Trophoblast cell (in vitro differentiated cells and primary cell): ENCODE measurements around the gene KRTAP29-1.

Experiments used
- DNase-seq, 2 donors: peaks; one replicate each; pipeline ENCODE4 v3.0.0-alpha.2; 2016
- H2AFZ ChIP-seq: 2 replicates; pipeline ENCODE4 v1.6.1; 2013; ENCODE audit warnings: low read length, moderate library complexity, mild to moderate bottlenecking; ENCODE audit not compliant: insufficient read depth, poor library complexity
- H2AK5ac ChIP-seq: 2 replicates; pipeline ENCODE4 v1.6.1; 2013; ENCODE audit warnings: mild to moderate bottlenecking, low read length
- H2BK120ac ChIP-seq: 2 replicates; pipeline ENCODE4 v1.6.1; 2013; ENCODE audit warnings: low read length, mild to moderate bottlenecking, moderate library complexity; ENCODE audit not compliant: insufficient read depth, poor library complexity
- H2BK12ac ChIP-seq: 2 replicates; pipeline ENCODE4 v1.6.1; 2013; ENCODE audit warnings: mild to moderate bottlenecking, low read length, moderate library complexity
- H2BK5ac ChIP-seq: 2 replicates; pipeline ENCODE4 v1.6.1; 2013; ENCODE audit warnings: low read length, low read depth, moderate library complexity, mild to moderate bottlenecking; ENCODE audit not compliant: poor library complexity
- H3K14ac ChIP-seq: 2 replicates; pipeline ENCODE4 v1.6.1; 2013; ENCODE audit warnings: mild to moderate bottlenecking, low read length
- H3K18ac ChIP-seq: 2 replicates; pipeline ENCODE4 v1.6.1; 2013; ENCODE audit warnings: mild to moderate bottlenecking, low read length
- H3K23ac ChIP-seq: 2 replicates; pipeline ENCODE4 v1.6.1; 2013; ENCODE audit warnings: low read length
- H3K27ac ChIP-seq: 2 replicates; pipeline ENCODE4 v1.5.1; 2013; ENCODE audit warnings: low read depth, mild to moderate bottlenecking, inconsistent platforms, low read length, moderate library complexity
- H3K27me3 ChIP-seq: 2 replicates; pipeline ENCODE4 v1.6.1; 2013; ENCODE audit warnings: inconsistent platforms, mild to moderate bottlenecking, low read length, moderate library complexity; ENCODE audit not compliant: insufficient read depth
- H3K36me3 ChIP-seq, 2 experiments: 1 replicate in 1 of 2; 2 replicates in 1 of 2; pipeline ENCODE4 v1.6.1; 2013; ENCODE audit warnings: low read length in 2 of 2, mild to moderate bottlenecking in 2 of 2, moderate library complexity in 1 of 2; ENCODE audit not compliant: insufficient read depth in 2 of 2, control insufficient read depth in 1 of 2
- H3K4ac ChIP-seq: 2 replicates; pipeline ENCODE4 v1.6.1; 2013; ENCODE audit warnings: low read depth, mild to moderate bottlenecking, low read length, moderate library complexity
- H3K4me1 ChIP-seq, 2 experiments: 1 replicate in 1 of 2; 2 replicates in 1 of 2; pipeline ENCODE4 v1.6.1; 2013; ENCODE audit warnings: low read length in 2 of 2, mild to moderate bottlenecking in 2 of 2, moderate library complexity in 1 of 2; ENCODE audit not compliant: insufficient read depth in 2 of 2, control insufficient read depth in 1 of 2
- H3K4me2 ChIP-seq: 2 replicates; pipeline ENCODE4 v1.6.1; 2013; ENCODE audit warnings: inconsistent platforms, mild to moderate bottlenecking, low read length, moderate library complexity
- H3K4me3 ChIP-seq: 2 replicates; pipeline ENCODE4 v1.5.1; 2013; ENCODE audit warnings: mild to moderate bottlenecking, low read depth, low read length, inconsistent platforms
- H3K79me1 ChIP-seq: one replicate; pipeline ENCODE4 v1.6.1; 2013; ENCODE audit warnings: low read length
- H3K79me2 ChIP-seq: 2 replicates; pipeline ENCODE4 v1.6.1; 2013; ENCODE audit warnings: low read length, mild to moderate bottlenecking; ENCODE audit not compliant: control insufficient read depth, insufficient read depth, poor library complexity
- H3K9ac ChIP-seq: 2 replicates; pipeline ENCODE4 v1.6.1; 2013; ENCODE audit warnings: mild to moderate bottlenecking, low read length
- H3K9me3 ChIP-seq: 2 replicates; pipeline ENCODE4 v1.6.1; 2013; ENCODE audit warnings: low read depth, mild to moderate bottlenecking, control low read depth, inconsistent platforms, low read length; ENCODE audit not compliant: insufficient read depth
- H4K12ac ChIP-seq: 2 replicates; pipeline ENCODE4 v1.6.1; 2013; ENCODE audit warnings: low read depth, mild to moderate bottlenecking, low read length, moderate library complexity
- H4K8ac ChIP-seq: 2 replicates; pipeline ENCODE4 v1.6.1; 2013; ENCODE audit warnings: low read depth, mild to moderate bottlenecking, low read length, moderate library complexity
- H4K91ac ChIP-seq: one replicate; pipeline ENCODE4 v1.6.1; 2013; ENCODE audit warnings: low read depth, mild to moderate bottlenecking, low read length, moderate library complexity
- WGBS: extraction: QIAGEN DNeasy Blood & Tissue Kit; methylation state at CpG from one replicate; pipeline ENCODE4 v1.1.7; 2013; ENCODE audit warnings: missing lambda C conversion rate; ENCODE audit not compliant: insufficient read length, insufficient coverage; ENCODE audit errors: extremely low coverage; 5-methylcytosine and 5-hydroxymethylcytosine counted together

KRTAP29-1 gene

GRCh38 chr17:41265078-41265477, 37.6 kb downstream of the KRTAP29-1 start, which contains the start of gene KRTAP9-6:
TSS of gene KRTAP9-6 (plus strand) at chr17:41265378. CDS start at chr17:41265378, 0 bp downstream.
- H2BK12ac ChIP-seq, result no peak within 1 kb of the TSS
- no peak within 1 kb of the TSS for H2BK120ac ChIP-seq
- no peak within 1 kb of the TSS for H3K9ac ChIP-seq
- no peak within 1 kb of the TSS for H3K4ac ChIP-seq
- no peak within 1 kb of the TSS for H3K23ac ChIP-seq
- H4K12ac ChIP-seq, result no peak within 1 kb of the TSS
- no peaks in the 10 kb centered on the region for H3K36me3 ChIP-seq
- no peak within 1 kb of the TSS for H2AFZ ChIP-seq
- no peaks in the 10 kb centered on the region for H3K9me3 ChIP-seq
- H3K27ac ChIP-seq, result no peak within 1 kb of the TSS
- no peak within 1 kb of the TSS for H3K18ac ChIP-seq
- no peak within 1 kb of the TSS for H4K91ac ChIP-seq
- no peaks in the 10 kb centered on the region for H3K79me2 ChIP-seq
- no CpG with 5 or more reads among the region's 2 CpGs for WGBS
- no peak within 1 kb of the TSS for H3K4me2 ChIP-seq
- no peak within 1 kb of the TSS for H3K4me3 ChIP-seq
- H3K4me1 ChIP-seq, result no peaks in the 10 kb centered on the region
- no peak for DNase-seq
- H2BK5ac ChIP-seq, result no peak within 1 kb of the TSS
- no peaks in the 10 kb centered on the region for H3K27me3 ChIP-seq
- H4K8ac ChIP-seq, result no peak within 1 kb of the TSS
- no peak within 1 kb of the TSS for H3K14ac ChIP-seq
- no peaks in the 10 kb centered on the region for H3K79me1 ChIP-seq
- H2AK5ac ChIP-seq, result no peak within 1 kb of the TSS

- WGBS, result no CpG with 5 or more reads among the region's 3 CpGs
Measured at GRCh38 chr17:41264599-41264998, 38.1 kb downstream of the KRTAP29-1 start.

GRCh38 chr17:41263212-41263611, 39.4 kb downstream of the KRTAP29-1 start:
- WGBS, result no CpG with 5 or more reads among the region's 2 CpGs

More at GRCh38 chr17:41264599-41264998, 38.1 kb downstream of the KRTAP29-1 start:
- H3K79me1 ChIP-seq, result no peaks in the 10 kb centered on the region
- H4K12ac ChIP-seq, result no peak overlapping the region
- H4K91ac ChIP-seq, result no peak overlapping the region
- no peak overlapping the region for H3K23ac ChIP-seq
- no peaks in the 10 kb centered on the region for H3K9me3 ChIP-seq
- no peak overlapping the region for H2AK5ac ChIP-seq
- H2BK120ac ChIP-seq, result no peak overlapping the region
- H3K14ac ChIP-seq, result no peak overlapping the region
- no peak overlapping the region for H3K4me3 ChIP-seq
- H3K4me1 ChIP-seq, result no peaks in the 10 kb centered on the region
- no peak for DNase-seq
- H3K27me3 ChIP-seq, result no peaks in the 10 kb centered on the region
- no peak overlapping the region for H2AFZ ChIP-seq
- H3K79me2 ChIP-seq, result no peaks in the 10 kb centered on the region
- no peak overlapping the region for H2BK12ac ChIP-seq
- no peak overlapping the region for H2BK5ac ChIP-seq
- H3K36me3 ChIP-seq, result no peaks in the 10 kb centered on the region
- no peak overlapping the region for H4K8ac ChIP-seq
- H3K4me2 ChIP-seq, result no peak overlapping the region
- no peak overlapping the region for H3K18ac ChIP-seq
- H3K9ac ChIP-seq, result no peak overlapping the region
- no peak overlapping the region for H3K4ac ChIP-seq
- H3K27ac ChIP-seq, result no peak overlapping the region

GRCh38 chr17:41258406-41258805, 44.2 kb downstream of the KRTAP29-1 start:
- H3K27ac ChIP-seq, result no peak overlapping the region
- no peak overlapping the region for H2BK5ac ChIP-seq
- no peak overlapping the region for H2BK12ac ChIP-seq
- no peak overlapping the region for H2AFZ ChIP-seq
- no peak overlapping the region for H2BK120ac ChIP-seq
- no peaks in the 10 kb centered on the region for H3K4me1 ChIP-seq
- H3K4me2 ChIP-seq, result no peak overlapping the region
- H3K4me3 ChIP-seq, result no peak overlapping the region
- no peak overlapping the region for H4K91ac ChIP-seq
- H3K79me2 ChIP-seq, result no peaks in the 10 kb centered on the region
- no peak overlapping the region for H3K18ac ChIP-seq
- H3K23ac ChIP-seq, result no peak overlapping the region
- no peaks in the 10 kb centered on the region for H3K27me3 ChIP-seq
- no peak for DNase-seq
- no peak overlapping the region for H4K8ac ChIP-seq
- no peak overlapping the region for H3K9ac ChIP-seq
- no peaks in the 10 kb centered on the region for H3K36me3 ChIP-seq
- no peak overlapping the region for H3K14ac ChIP-seq
- no peak overlapping the region for H3K4ac ChIP-seq
- no peak overlapping the region for H2AK5ac ChIP-seq
- H3K79me1 ChIP-seq, result no peaks in the 10 kb centered on the region
- no peaks in the 10 kb centered on the region for H3K9me3 ChIP-seq
- H4K12ac ChIP-seq, result no peak overlapping the region

More at GRCh38 chr17:41263212-41263611, 39.4 kb downstream of the KRTAP29-1 start:
- no peak overlapping the region for H2AFZ ChIP-seq
- no peak overlapping the region for H2BK120ac ChIP-seq
- no peak overlapping the region for H4K8ac ChIP-seq
- H2BK5ac ChIP-seq, result no peak overlapping the region
- H4K91ac ChIP-seq, result no peak overlapping the region
- no peaks in the 10 kb centered on the region for H3K79me1 ChIP-seq
- H2BK12ac ChIP-seq, result no peak overlapping the region
- no peak overlapping the region for H3K9ac ChIP-seq
- H3K4me1 ChIP-seq, result no peaks in the 10 kb centered on the region
- no peak overlapping the region for H2AK5ac ChIP-seq
- no peaks in the 10 kb centered on the region for H3K9me3 ChIP-seq
- no peak overlapping the region for H3K14ac ChIP-seq
- H3K18ac ChIP-seq, result no peak overlapping the region
- H3K4me3 ChIP-seq, result no peak overlapping the region
- H3K36me3 ChIP-seq, result no peaks in the 10 kb centered on the region
- no peak for DNase-seq
- no peak overlapping the region for H3K4ac ChIP-seq
- H4K12ac ChIP-seq, result no peak overlapping the region
- H3K27ac ChIP-seq, result no peak overlapping the region
- no peak overlapping the region for H3K23ac ChIP-seq
- H3K79me2 ChIP-seq, result no peaks in the 10 kb centered on the region
- no peak overlapping the region for H3K4me2 ChIP-seq
- H3K27me3 ChIP-seq, result no peaks in the 10 kb centered on the region
